Ovary (tissue), 9 donors: ENCODE measurements around the gene CADM2. TPM values are rescaled to one million over a fixed set of nuclear protein-coding genes. Genes with fewer than 3 reads are reported as not detected.

Source experiments
- DNase-seq, 5 donors: peaks; one replicate each; pipeline ENCODE4 v3.0.0-alpha.2; 2019 to 2020
- H3K27ac ChIP-seq, 2 donors: fragments of 200-600 bp; one replicate each; pipeline versions ENCODE4 v1.5.1 to v1.8.0; 2019 to 2022
- H3K27me3 ChIP-seq: fragments of 200-600 bp; one replicate; pipeline ENCODE4 v1.8.0; 2022
- H3K36me3 ChIP-seq: fragments of 200-600 bp; sonication (generic); one replicate; pipeline ENCODE4 v1.5.1; 2019
- H3K4me1 ChIP-seq: one replicate; pipeline ENCODE4 v1.8.1; 2013; ENCODE audit warnings: mild to moderate bottlenecking, moderate library complexity; ENCODE audit not compliant: insufficient read depth
- H3K4me3 ChIP-seq: fragments of 200-600 bp; sonication (generic); one replicate; pipeline ENCODE4 v1.5.1; 2017
- H3K9me3 ChIP-seq, 2 donors: fragments of 200-600 bp in 1 of 2; sonication (generic) in 1 of 2; one replicate each; pipeline versions ENCODE4 v1.5.1 to v1.8.1; 2013 to 2019; ENCODE audit warnings: mild to moderate bottlenecking in 1 of 2, moderate library complexity in 1 of 2
- EP300 ChIP-seq: sonication (generic); formaldehyde crosslinking; IDR thresholded peaks from one replicate; pipeline ENCODE4 v1.6.1; 2017; ENCODE audit warnings: antibody characterized with exemption
- POLR2A ChIP-seq: fragments of 450-650 bp; IDR thresholded peaks from one replicate; pipeline ENCODE4 v1.6.1; 2017; ENCODE audit warnings: antibody characterized with exemption, mild to moderate bottlenecking, moderate library complexity
- WGBS, 3 donors: extraction: QIAGEN DNeasy Blood & Tissue Kit in 1 of 3; methylation state at CpG; one replicate each; pipeline versions ENCODE4 v1.1.5 to v1.1.7; 2013 to 2017; 5-methylcytosine and 5-hydroxymethylcytosine counted together
- intact Hi-C, 4 donors: fragments of 100-400 bp; cut with DNase I; formaldehyde crosslinking; loops; one replicate each; pipeline versions ENCODE4 v1.11.0 to v1.15.1; 2022 to 2023
- polyA plus RNA-seq, 2 donors: library from polyadenylated mRNA; stranded (reverse); fragments of 200-250 nt in 1 of 2; fragments of 350-450 nt in 1 of 2; fragmentation: Illumina TruSeq in 1 of 2; extraction: RNeasy Lipid Tissue Mini Kit (QIAGEN cat#74804) in 1 of 2; gene quantifications; one replicate each; pipeline ENCODE4 v1.2.3, GENCODE V29; 2013 to 2014
- total RNA-seq, 7 donors: library from RNA; depleted of rRNA in 2 of 7; stranded (reverse); fragments of >200 nt in 2 of 7; fragmentation: NEBNext Ultra II Directional in 3 of 7; extraction: Animal tissue kit (Norgen Biotek cat#: 25700) in 3 of 7; gene quantifications; one replicate each; pipeline versions ENCODE4 v1.1.0 to v1.2.4, GENCODE V29; 2016 to 2023
- TF ChIP-seq, protein P1 (sequence below), 3 donors: fragments of 450-650 bp in 2 of 3; fragments of 200-600 bp in 1 of 3; IDR thresholded peaks; one replicate each; pipeline versions ENCODE4 v1.5.1 to v1.8.0; 2016 to 2022; ENCODE audit warnings: antibody characterized with exemption in 3 of 3, mild to moderate bottlenecking in 1 of 3
- donor health status: DM: no; HTN: no; CAD: no; lungs with moderate emphysema.
- donor health status: DM: no; HTN: no; CAD: no.
- donor health status: Bipolar disorder and iron deficiency.
- donor health status: DM: yes; HTN: yes; CAD: no.
- donor health status: DM: no; HTN: no; CAD: no.
- donor health status: DM: yes; HTN: yes; CAD: no.

Gene CADM2
- total and polyA plus RNA-seq, 9 donors: 0.20 to 1.9 (median 0.69) TPM

DNA sequence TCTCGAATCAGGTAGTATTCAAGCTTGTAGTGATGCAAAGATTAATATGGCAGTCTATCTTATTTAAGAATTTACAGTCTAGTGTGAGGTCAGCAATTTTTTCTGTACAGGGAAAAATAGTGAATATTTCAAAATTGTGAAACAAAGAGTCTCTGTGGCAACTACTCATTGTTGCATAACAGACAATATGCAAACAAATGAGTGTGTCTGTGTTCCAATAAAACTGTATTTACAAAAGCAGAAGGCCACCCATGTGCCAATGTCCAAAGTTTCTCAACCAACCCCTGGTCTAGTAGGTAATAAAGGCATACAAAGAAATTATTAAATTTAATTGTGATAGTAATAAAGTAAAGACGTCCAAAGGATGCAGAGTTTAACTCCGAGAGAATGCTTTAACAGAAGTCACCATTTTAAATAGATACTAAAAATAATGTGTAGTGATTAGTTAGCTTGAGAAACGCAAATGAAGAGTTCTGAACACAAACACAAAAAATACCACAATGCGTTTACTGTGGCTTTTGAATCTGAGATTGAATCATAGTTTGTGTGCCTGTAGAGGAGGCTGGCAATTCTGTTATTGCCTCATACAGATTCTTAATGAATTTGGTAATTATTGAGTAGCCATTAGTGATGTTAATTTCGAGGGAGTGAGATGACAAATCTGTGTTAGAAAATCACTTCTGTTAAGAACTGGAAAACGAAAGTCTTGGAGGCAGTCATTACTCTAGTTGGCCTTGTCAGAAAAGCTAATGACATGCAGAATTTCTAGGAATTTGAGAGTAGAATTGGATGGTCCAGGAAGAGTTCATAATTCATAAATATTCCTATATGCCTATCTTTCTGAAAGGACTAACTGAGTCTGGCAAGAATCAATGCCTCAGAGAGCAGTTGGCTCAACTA, 48.7 kb downstream of the CADM2 start:
- Histone ChIP-seq H3K36me3 (no peaks in the 10 kb centered on the region), H3K9me3 (no peaks in the 10 kb centered on the region), H3K4me1 (no peaks in the 10 kb centered on the region), H3K27ac (no peak overlapping the region), H3K4me3 (no peak overlapping the region), H3K27me3 (no peaks in the 10 kb centered on the region)
- 73 to 74% (median 73%) methylated on average over 7 of the region's 7 CpGs for WGBS, 3 donors
- no peak for TF ChIP-seq EP300
- TF ChIP-seq, protein P1, sequence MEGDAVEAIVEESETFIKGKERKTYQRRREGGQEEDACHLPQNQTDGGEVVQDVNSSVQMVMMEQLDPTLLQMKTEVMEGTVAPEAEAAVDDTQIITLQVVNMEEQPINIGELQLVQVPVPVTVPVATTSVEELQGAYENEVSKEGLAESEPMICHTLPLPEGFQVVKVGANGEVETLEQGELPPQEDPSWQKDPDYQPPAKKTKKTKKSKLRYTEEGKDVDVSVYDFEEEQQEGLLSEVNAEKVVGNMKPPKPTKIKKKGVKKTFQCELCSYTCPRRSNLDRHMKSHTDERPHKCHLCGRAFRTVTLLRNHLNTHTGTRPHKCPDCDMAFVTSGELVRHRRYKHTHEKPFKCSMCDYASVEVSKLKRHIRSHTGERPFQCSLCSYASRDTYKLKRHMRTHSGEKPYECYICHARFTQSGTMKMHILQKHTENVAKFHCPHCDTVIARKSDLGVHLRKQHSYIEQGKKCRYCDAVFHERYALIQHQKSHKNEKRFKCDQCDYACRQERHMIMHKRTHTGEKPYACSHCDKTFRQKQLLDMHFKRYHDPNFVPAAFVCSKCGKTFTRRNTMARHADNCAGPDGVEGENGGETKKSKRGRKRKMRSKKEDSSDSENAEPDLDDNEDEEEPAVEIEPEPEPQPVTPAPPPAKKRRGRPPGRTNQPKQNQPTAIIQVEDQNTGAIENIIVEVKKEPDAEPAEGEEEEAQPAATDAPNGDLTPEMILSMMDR (IDR thresholded peaks at IDR 0.05): no peak
- TF ChIP-seq POLR2A: no peak
- intact Hi-C loops: loop anchor here in 1 of 4 donors (5.0 kb wide), 1 partner anchor 230 kb away; no protein-coding TSS in a partner anchor
- no peak for DNase-seq

- no peak overlapping the region for H3K4me3 ChIP-seq
- no peaks in the 10 kb centered on the region for H3K27me3 ChIP-seq
- intact Hi-C loops: no loop called here
- H3K27ac ChIP-seq: no peak overlapping the region
- no peaks in the 10 kb centered on the region for H3K36me3 ChIP-seq
- TF ChIP-seq, protein P1 (IDR thresholded peaks at IDR 0.05): no peak
- TF ChIP-seq EP300 (no peak), POLR2A (no peak)
- WGBS, 3 donors: 56 to 63% (median 60%) methylated on average over 5 of the region's 5 CpGs
- H3K9me3 ChIP-seq: no peaks in the 10 kb centered on the region
- H3K4me1 ChIP-seq: no peaks in the 10 kb centered on the region
- no peak for DNase-seq
These were observed 62.0 kb downstream of the CADM2 start for GRCh38 chr3:85020828-85021227.

DNA sequence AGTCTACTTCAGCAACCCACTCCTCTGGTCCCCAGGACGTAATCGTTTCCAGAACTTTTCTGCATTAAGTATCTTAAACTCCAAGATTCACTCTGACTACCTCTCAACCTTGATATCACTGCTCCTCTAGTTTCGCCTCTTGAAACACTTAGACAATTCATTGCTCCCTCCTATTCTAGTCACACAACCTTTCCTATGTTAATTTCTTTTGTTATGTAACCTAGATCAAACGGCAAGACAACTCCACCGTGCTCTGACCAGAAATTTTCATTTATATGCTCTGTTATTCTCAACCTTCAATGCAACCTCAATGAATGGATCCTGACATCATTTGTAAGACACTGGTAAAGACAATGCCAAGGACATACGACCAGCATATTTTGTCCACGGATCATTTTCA, 71.3 kb downstream of the CADM2 start:
- no peak for TF ChIP-seq EP300
- TF ChIP-seq, protein P1 (IDR thresholded peaks at IDR 0.05): no peak
- no peak for TF ChIP-seq POLR2A
- no peaks in the 10 kb centered on the region for H3K4me1 ChIP-seq
- H3K9me3 ChIP-seq: no peaks in the 10 kb centered on the region
- H3K4me3 ChIP-seq: no peak overlapping the region
- H3K36me3 ChIP-seq: no peaks in the 10 kb centered on the region
- no peaks in the 10 kb centered on the region for H3K27me3 ChIP-seq
- WGBS, 3 donors: 73 to 79% (median 78%) methylated on average over 7 of the region's 7 CpGs
- intact Hi-C loops: no loop called here
- H3K27ac ChIP-seq: no peak overlapping the region
- DNase-seq: no peak

DNA sequence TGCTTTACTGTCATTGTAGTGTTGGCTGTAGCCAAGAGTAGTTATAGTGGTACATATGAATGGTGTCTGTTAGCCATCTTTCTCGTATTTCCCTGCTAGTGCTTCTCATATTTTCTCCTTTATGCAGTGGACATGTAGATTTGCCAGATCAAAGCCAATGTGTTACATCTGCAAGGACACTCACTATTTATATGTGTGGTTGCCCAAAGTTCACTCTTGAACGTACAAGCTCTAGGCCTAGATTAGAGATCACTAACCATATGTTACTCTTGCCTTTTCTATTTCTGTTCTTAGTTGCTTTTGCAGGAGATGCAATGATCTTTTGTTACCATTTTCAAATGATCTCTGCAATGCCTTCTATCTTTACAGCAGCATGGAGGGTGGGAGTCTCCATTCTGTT, 78.4 kb downstream of the CADM2 start:
- no peaks in the 10 kb centered on the region for H3K9me3 ChIP-seq
- TF ChIP-seq POLR2A (no peak), EP300 (no peak)
- TF ChIP-seq, protein P1 (IDR thresholded peaks at IDR 0.05): no peak
- no peak overlapping the region for H3K27ac ChIP-seq
- no peak overlapping the region for H3K4me3 ChIP-seq
- no peaks in the 10 kb centered on the region for H3K27me3 ChIP-seq
- WGBS, 3 donors: 76 to 81% (median 78%) methylated on average over 2 of the region's 2 CpGs
- no peaks in the 10 kb centered on the region for H3K4me1 ChIP-seq
- intact Hi-C loops: no loop called here
- no peaks in the 10 kb centered on the region for H3K36me3 ChIP-seq
- no peak for DNase-seq
